Medulla oblongata (tissue), 1 donor: ENCODE results near the gene SRPK1.
"Not testable (repeated sequence)": the region's sequence is repeated elsewhere in the genome, so short reads cannot be mapped to it uniquely, and the experiment has no call there.

ENCODE experiments used
- DNase-seq: peaks from one replicate; pipeline ENCODE4 v3.0.0-alpha.2; 2015; ENCODE audit errors: extremely low spot score

SRPK1 gene

GRCh38 chr6:35920793-35921732, at the start of gene SRPK1:
TSS of gene SRPK1 (minus strand) at chr6:35921098. CDS start at chr6:35921056, 42 bp downstream.
- DNase-seq = peak; percentile 89

- DNase-seq = no peak
Observed at GRCh38 chr6:35970181-35970580, 49.3 kb upstream of the SRPK1 start.

- no peak for DNase-seq
Observed at GRCh38 chr6:35969646-35970045, 48.7 kb upstream of the SRPK1 start.

GRCh38 chr6:35968821-35969220, 47.9 kb upstream of the SRPK1 start:
- no peak for DNase-seq

GRCh38 chr6:35967076-35967774, 46.3 kb upstream of the SRPK1 start:
- DNase-seq = no peak

GRCh38 chr6:35962779-35963560, 42.1 kb upstream of the SRPK1 start:
- no peak for DNase-seq

GRCh38 chr6:35960187-35960586, 39.3 kb upstream of the SRPK1 start:
- DNase-seq = no peak

GRCh38 chr6:35955970-35956369, 35.1 kb upstream of the SRPK1 start:
- no peak for DNase-seq

GRCh38 chr6:35955521-35955920, 34.6 kb upstream of the SRPK1 start:
- DNase-seq = no peak

- DNase-seq = no peak
Observed at GRCh38 chr6:35955071-35955470, 34.2 kb upstream of the SRPK1 start.

GRCh38 chr6:35954333-35954732, 33.4 kb upstream of the SRPK1 start:
- DNase-seq = no peak

- no peak for DNase-seq
Observed at GRCh38 chr6:35948725-35949124, 27.8 kb upstream of the SRPK1 start.

- no peak for DNase-seq
Observed at GRCh38 chr6:35945650-35946025, 24.7 kb upstream of the SRPK1 start.

- DNase-seq = no peak
Observed at GRCh38 chr6:35943390-35943789, 22.5 kb upstream of the SRPK1 start.

GRCh38 chr6:35942355-35942754, 21.5 kb upstream of the SRPK1 start:
- no peak for DNase-seq

GRCh38 chr6:35941170-35941569, 20.3 kb upstream of the SRPK1 start:
- DNase-seq = not testable (repeated sequence)

- DNase-seq = not testable (repeated sequence)
Observed at GRCh38 chr6:35940014-35940413, 19.1 kb upstream of the SRPK1 start.

- DNase-seq = not testable (repeated sequence)
Observed at GRCh38 chr6:35939259-35939658, 18.4 kb upstream of the SRPK1 start.

GRCh38 chr6:35936681-35937359, 15.9 kb upstream of the SRPK1 start:
- DNase-seq = no peak

GRCh38 chr6:35935469-35935868, 14.6 kb upstream of the SRPK1 start:
- DNase-seq = no peak

- no peak for DNase-seq
Observed at GRCh38 chr6:35933844-35934243, 12.9 kb upstream of the SRPK1 start.

GRCh38 chr6:35931873-35932272, 11.0 kb upstream of the SRPK1 start:
- not testable (repeated sequence) for DNase-seq
